Large intestine (tissue), 3 donors: ENCODE measurements around the gene CD109. TPM values are rescaled to one million over a fixed set of nuclear protein-coding genes. Genes with fewer than 3 reads are reported as not detected.
A peak's percentile ranks its signal among the peaks of the same experiment; 100 is the strongest.
"Not testable (repeated sequence)": the region's sequence is repeated elsewhere in the genome, so short reads cannot be mapped to it uniquely, and the experiment has no call there.

Experiments used
- DNase-seq, 2 donors: peaks; one replicate each; pipeline versions ENCODE4 v3.0.0 to v3.0.0-alpha.2; 2013
- H3K27ac ChIP-seq: one replicate; pipeline ENCODE4 v1.5.1; 2013; ENCODE audit warnings: low read length
- H3K27me3 ChIP-seq: 2 replicates; pipeline ENCODE4 v1.6.1; 2013; ENCODE audit warnings: low read length; ENCODE audit not compliant: control insufficient read depth, insufficient read depth
- H3K36me3 ChIP-seq: 2 replicates; pipeline ENCODE4 v1.6.1; 2013; ENCODE audit warnings: low read length; ENCODE audit not compliant: control insufficient read depth, insufficient read depth
- H3K4me1 ChIP-seq: one replicate; pipeline ENCODE4 v1.6.1; 2013; ENCODE audit warnings: low read length; ENCODE audit not compliant: control insufficient read depth, insufficient read depth
- H3K4me3 ChIP-seq: one replicate; pipeline ENCODE4 v1.5.1; 2013; ENCODE audit warnings: low read length
- H3K9me3 ChIP-seq: one replicate; pipeline ENCODE4 v1.6.1; 2013; ENCODE audit warnings: mild to moderate bottlenecking, low read depth, low read length, moderate library complexity; ENCODE audit not compliant: control insufficient read depth
- WGBS: methylation state at CpG from one replicate; pipeline ENCODE4 v1.1.5; 2013; ENCODE audit warnings: low lambda C conversion rate; ENCODE audit not compliant: insufficient coverage; 5-methylcytosine and 5-hydroxymethylcytosine counted together
- polyA plus RNA-seq: library from polyadenylated mRNA; unstranded; fragments of 120-200 nt; gene quantifications from one replicate; pipeline ENCODE4 v1.2.1, GENCODE V29; 2013

Gene CD109
- polyA plus RNA-seq, 1 donor, result 4.7 TPM

- whole genome bisulfite sequencing, result no CpG with 5 or more reads among the region's 3 CpGs
- H3K27ac ChIP-seq, result peak overlapping the region; percentile 73
These were observed 30.2 kb upstream of the CD109 start for GRCh38 chr6:73665686-73666319.

GRCh38 chr6:73666393-73666792, 29.6 kb upstream of the CD109 start:
- Histone ChIP-seq H3K27ac (peak overlapping the region; percentile 73), H3K4me3 (no peak overlapping the region), H3K27me3 (no peaks in the 10 kb centered on the region), H3K4me1 (peaks cover 18% of the 10 kb centered on the region), H3K36me3 (no peaks in the 10 kb centered on the region), H3K9me3 (peaks cover under 1% of the 10 kb centered on the region)
- WGBS, result no CpG with 5 or more reads among the region's 2 CpGs
- DNase-seq, result no peak

More at GRCh38 chr6:73665686-73666319, 30.2 kb upstream of the CD109 start:
- Histone ChIP-seq H3K9me3 (peaks cover 6% of the 10 kb centered on the region), H3K4me3 (no peak overlapping the region), H3K4me1 (peaks cover 18% of the 10 kb centered on the region), H3K27me3 (no peaks in the 10 kb centered on the region), H3K36me3 (no peaks in the 10 kb centered on the region)
- DNase-seq, result peak; percentile 42 to 81

- Histone ChIP-seq H3K4me1 (peaks cover 18% of the 10 kb centered on the region), H3K27ac (no peak overlapping the region), H3K36me3 (no peaks in the 10 kb centered on the region), H3K9me3 (no peaks in the 10 kb centered on the region), H3K27me3 (no peaks in the 10 kb centered on the region), H3K4me3 (no peak overlapping the region)
- no peak for DNase-seq
- WGBS, result no CpG with 5 or more reads among the region's 1 CpG
These were observed 28.2 kb upstream of the CD109 start for GRCh38 chr6:73667798-73668197.

DNA sequence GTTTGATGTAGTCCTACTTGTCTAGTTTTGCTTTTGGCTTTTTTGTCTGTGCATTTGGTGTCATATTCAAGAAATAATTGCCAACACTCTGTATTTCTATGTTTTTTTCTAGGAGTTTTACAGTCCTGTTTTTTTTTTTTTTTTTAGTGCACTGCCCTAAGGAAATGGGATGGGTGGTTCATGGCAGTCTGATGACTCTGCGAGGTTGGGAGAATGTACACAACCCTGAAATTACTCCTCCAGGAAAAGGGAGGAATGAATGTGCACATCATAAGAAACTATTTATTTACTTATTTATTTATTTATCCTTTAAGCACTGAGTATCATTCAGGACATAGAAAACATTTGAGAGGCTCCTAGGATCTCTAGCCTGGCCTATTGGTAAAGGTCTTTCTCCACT, 27.0 kb upstream of the CD109 start:
- no peak overlapping the region for H3K27ac ChIP-seq
- no CpG with 5 or more reads among the region's 1 CpG for WGBS
- no peaks in the 10 kb centered on the region for H3K9me3 ChIP-seq
- no peaks in the 10 kb centered on the region for H3K27me3 ChIP-seq
- H3K4me1 ChIP-seq, result peaks cover 16% of the 10 kb centered on the region
- no peaks in the 10 kb centered on the region for H3K36me3 ChIP-seq
- H3K4me3 ChIP-seq, result no peak overlapping the region
- no peak for DNase-seq

DNA sequence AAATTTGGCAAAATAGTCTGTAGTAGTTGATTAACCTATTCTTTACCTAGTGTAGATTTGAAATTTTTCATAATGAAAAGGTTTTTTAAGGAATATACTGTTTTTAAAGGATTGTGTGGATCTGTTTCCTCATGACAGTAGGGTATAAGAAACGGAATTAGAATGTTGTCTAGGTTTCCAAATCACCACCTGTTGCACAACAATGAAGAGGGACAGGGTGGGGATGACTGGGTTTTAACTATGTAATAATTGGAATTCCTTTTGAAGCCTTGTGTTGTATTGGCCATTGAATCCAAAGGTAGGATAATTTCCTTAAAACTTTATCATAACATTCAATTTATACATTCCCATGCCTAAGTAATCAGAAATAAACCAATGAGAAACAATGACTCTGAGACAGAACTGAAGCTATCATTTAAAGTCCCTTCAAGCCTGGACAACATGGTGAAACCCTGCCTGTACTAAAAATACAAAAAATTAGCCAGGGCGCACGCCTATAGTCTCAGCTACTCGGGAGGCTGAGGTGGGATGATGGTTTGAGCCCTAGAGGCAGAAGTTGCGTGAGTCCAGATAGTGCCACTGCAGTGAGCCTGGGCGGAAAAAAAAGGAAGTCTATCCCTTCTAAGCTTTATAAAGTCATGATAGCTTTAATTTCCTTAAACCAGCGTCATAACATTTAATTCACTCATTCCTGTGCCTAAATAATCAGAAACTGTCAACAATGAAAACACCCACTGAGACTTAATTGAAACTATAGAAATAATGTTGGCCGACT, 23.9 kb upstream of the CD109 start:
- Histone ChIP-seq H3K4me1 (peaks cover 3% of the 10 kb centered on the region), H3K27ac (no peak overlapping the region), H3K4me3 (no peak overlapping the region), H3K36me3 (no peaks in the 10 kb centered on the region), H3K27me3 (no peaks in the 10 kb centered on the region), H3K9me3 (no peaks in the 10 kb centered on the region)
- WGBS, result 88% methylated on average over 2 of the region's 8 CpGs
- DNase-seq, result no peak

DNA sequence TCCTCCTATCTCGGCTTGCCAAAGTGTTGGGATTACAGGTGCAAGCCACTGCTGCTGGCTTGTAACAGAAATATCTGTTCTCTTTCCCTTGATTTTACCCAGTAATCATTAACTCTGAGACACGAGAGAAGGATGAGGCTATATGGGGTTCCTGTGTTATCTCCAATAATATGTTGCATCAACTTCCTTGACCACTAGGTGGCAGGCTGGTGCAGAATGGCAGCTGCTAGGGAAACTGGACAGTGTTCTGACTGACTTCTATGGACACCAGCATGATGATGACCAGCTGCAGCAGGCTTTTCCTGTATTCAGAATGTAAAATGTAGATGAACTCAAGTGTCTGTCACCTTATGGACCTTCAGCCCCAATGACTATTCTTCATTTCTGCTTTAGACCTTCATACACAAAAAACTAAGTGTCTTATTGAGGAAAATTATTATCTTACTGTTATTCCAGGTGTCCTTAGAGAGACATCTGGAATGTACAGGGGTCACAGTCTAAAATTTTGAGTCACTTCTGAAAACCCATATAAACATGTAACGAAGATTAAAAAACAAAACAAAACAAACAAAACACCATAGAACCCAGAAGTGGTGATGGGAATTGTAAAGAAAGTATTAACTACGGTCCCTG, 20.4 kb upstream of the CD109 start:
- WGBS, result no CpG with 5 or more reads among the region's 4 CpGs
- Histone ChIP-seq H3K36me3 (no peaks in the 10 kb centered on the region), H3K27me3 (no peaks in the 10 kb centered on the region), H3K9me3 (no peaks in the 10 kb centered on the region), H3K4me3 (no peak overlapping the region), H3K4me1 (no peaks in the 10 kb centered on the region), H3K27ac (no peak overlapping the region)
- DNase-seq, result peak; percentile 85 to 87

DNA sequence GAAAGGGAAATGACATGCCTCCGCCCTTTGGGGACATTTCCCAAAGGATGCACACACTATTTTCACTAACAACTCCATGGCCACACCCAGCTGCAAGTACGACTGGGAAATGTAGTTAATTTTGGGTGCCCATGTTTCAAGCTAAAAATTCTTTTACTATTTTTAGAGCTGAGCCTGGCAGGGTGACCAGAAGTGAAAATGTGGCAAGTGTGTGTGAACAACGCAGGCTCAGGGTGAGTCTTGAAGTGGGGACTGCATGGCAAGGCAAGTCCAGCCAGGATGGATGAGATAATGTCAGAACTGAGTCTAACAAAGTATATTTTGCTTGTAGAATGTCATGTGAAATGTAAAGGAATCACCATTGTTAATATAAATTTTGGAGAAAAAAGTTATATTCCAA, 17.0 kb upstream of the CD109 start:
- H3K27ac ChIP-seq, result no peak overlapping the region
- H3K4me3 ChIP-seq, result no peak overlapping the region
- no peaks in the 10 kb centered on the region for H3K27me3 ChIP-seq
- H3K9me3 ChIP-seq, result no peaks in the 10 kb centered on the region
- H3K4me1 ChIP-seq, result no peaks in the 10 kb centered on the region
- H3K36me3 ChIP-seq, result no peaks in the 10 kb centered on the region
- no CpG with 5 or more reads among the region's 3 CpGs for WGBS
- no peak for DNase-seq

DNA sequence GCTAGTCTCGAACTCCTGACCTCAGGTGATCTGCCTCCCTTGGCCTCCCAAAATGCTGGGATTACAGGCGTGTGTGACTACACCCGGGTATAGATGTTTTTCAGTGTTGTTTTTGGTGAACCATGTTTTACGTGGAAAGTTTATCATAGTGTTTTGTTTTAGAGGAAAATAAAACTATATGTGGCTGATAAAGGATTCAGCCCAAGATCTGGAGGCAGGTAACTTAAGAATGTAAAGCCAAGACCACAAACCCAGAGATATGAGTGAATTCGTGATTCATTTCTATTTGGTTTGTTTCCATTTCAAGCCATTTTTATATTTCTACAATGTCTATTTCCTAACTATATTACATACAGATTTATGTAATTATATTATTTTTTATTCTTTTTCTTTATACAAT, 16.2 kb upstream of the CD109 start:
- H3K4me1 ChIP-seq, H3K4me3 ChIP-seq, DNase-seq, H3K27ac ChIP-seq, H3K27me3 ChIP-seq, H3K9me3 ChIP-seq, H3K36me3 ChIP-seq: not testable (repeated sequence)
- WGBS, result 100% methylated on average over 3 of the region's 5 CpGs

GRCh38 chr6:73680289-73680918, 15.6 kb upstream of the CD109 start:
- WGBS, result no CpG with 5 or more reads among the region's 5 CpGs
- Histone ChIP-seq H3K27me3 (no peaks in the 10 kb centered on the region), H3K4me3 (no peak overlapping the region), H3K4me1 (no peaks in the 10 kb centered on the region), H3K36me3 (no peaks in the 10 kb centered on the region), H3K27ac (no peak overlapping the region), H3K9me3 (no peaks in the 10 kb centered on the region)
- DNase-seq, result no peak

- WGBS, result no CpG with 5 or more reads among the region's 2 CpGs
- not testable (repeated sequence) for H3K9me3 ChIP-seq, H3K27me3 ChIP-seq, DNase-seq, H3K4me1 ChIP-seq, H3K27ac ChIP-seq, H3K36me3 ChIP-seq, H3K4me3 ChIP-seq
These were observed 12.4 kb upstream of the CD109 start for GRCh38 chr6:73683574-73683973.
